HG02981 (cell line): ENCODE data around the gene GAS5.
"Not testable (repeated sequence)": the region's sequence is repeated elsewhere in the genome, so short reads cannot be mapped to it uniquely, and the experiment has no call there.

Source experiments
- ATAC-seq: cut with Tn5 transposase; IDR thresholded peaks from one replicate; pipeline ENCODE4 v1.9.1; 2021; ENCODE audit warnings: mild to moderate bottlenecking, moderate library complexity; ENCODE audit not compliant: unreplicated experiment

The GAS5 gene

DNA sequence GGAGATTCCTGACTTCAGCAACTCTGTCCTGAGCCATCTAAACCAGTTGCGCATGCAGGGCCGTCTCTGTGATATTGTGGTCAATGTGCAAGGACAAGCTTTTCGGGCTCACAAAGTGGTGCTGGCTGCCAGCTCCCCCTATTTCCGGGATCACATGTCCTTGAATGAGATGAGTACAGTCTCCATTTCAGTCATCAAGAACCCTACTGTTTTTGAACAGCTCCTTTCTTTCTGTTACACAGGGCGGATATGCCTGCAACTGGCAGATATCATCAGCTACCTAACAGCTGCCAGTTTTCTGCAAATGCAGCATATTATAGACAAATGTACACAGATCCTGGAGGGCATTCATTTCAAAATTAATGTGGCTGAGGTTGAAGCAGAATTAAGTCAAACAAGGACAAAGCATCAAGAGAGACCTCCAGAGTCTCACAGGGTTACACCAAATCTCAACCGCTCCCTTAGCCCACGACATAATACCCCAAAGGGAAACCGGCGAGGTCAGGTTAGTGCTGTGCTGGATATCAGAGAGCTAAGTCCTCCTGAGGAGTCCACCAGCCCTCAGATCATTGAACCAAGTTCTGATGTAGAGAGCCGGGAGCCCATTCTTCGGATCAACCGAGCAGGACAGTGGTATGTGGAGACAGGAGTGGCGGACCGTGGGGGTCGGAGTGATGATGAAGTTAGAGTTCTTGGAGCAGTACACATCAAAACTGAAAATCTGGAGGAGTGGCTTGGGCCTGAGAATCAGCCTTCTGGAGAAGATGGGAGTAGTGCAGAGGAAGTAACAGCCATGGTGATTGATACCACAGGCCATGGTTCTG lies 2.7 kb upstream of the GAS5 start:
- ATAC-seq: no peak

GRCh38 chr1:173869021-173869359 lies 1.2 kb upstream of the GAS5 start:
- ATAC-seq: no peak

GRCh38 chr1:173868266-173869020 lies 654 bp upstream of the GAS5 start, which contains the start of gene ZBTB37:
TSS of gene ZBTB37 (plus strand) at chr1:173868380. CDS start at chr1:173870226, 1,846 bp downstream.
- ATAC-seq: peak; percentile 56

- ATAC-seq: no peak
Observed at GRCh38 chr1:173867141-173867752, 542 bp downstream of the GAS5 start.

DNA sequence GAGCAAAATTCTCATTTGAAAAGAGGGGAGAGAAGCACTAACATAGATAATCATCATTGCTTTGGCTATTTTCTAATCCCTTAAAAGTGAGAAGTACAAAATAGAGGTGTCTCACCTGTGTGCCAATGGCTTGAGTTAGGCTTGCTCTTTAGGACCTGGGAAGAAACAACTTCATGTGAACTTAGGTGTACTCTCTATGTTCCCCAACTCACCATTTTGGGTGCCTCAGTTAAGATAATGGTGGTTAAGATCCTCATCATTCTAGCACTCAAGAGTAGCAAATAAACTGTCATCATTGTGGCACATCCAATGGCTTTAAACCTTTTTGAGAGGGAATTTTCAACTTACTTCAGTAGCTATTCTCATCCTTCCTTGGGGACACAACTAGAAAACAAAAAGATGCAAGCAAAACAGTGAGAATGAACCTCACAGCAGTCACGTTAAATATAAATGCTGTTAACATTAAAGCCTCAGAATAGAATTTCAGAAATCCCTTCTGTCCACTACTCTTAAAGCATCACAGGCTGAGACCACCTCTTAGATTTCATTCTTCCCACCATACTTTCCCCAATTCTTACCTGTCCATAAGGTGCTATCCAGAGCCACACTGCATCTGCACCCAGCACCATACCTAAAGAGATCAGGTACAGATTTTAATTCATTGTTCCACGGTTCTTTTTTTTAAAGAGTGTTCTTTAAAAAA lies 1.2 kb downstream of the GAS5 start:
- ATAC-seq: no peak

- no peak for ATAC-seq
Observed at GRCh38 chr1:173865468-173866164, 2.2 kb downstream of the GAS5 start.

DNA sequence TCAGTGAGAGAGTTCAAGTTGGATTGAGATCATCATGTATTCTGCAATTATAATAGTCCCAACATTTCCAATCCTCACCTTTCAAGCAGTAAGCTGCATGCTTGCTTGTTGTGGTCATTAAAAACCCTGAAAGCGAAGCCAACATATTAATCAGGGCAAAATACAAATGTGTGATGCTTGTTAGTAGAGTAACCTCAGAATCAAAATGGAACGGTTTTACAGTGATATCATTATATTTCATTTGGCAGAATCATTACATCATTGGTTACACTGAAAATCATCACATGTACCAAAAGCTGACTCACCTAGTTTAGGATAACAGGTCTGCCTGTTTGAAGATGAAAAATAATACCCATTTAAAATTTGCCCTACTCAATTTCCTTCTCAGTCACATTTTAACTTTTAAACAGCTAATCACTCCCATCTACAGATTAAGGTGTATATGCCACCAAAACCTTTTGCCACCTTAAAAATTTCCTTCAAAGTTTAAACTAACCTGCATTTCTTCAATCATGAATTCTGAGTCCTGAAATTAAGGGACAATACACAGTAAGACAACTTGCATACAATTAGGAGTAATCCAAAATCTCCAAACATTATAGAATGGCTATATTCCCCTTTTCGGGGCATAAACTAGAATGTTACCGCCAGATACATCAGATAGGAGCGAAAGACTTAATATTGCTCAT lies 3.5 kb downstream of the GAS5 start:
- no peak for ATAC-seq

DNA sequence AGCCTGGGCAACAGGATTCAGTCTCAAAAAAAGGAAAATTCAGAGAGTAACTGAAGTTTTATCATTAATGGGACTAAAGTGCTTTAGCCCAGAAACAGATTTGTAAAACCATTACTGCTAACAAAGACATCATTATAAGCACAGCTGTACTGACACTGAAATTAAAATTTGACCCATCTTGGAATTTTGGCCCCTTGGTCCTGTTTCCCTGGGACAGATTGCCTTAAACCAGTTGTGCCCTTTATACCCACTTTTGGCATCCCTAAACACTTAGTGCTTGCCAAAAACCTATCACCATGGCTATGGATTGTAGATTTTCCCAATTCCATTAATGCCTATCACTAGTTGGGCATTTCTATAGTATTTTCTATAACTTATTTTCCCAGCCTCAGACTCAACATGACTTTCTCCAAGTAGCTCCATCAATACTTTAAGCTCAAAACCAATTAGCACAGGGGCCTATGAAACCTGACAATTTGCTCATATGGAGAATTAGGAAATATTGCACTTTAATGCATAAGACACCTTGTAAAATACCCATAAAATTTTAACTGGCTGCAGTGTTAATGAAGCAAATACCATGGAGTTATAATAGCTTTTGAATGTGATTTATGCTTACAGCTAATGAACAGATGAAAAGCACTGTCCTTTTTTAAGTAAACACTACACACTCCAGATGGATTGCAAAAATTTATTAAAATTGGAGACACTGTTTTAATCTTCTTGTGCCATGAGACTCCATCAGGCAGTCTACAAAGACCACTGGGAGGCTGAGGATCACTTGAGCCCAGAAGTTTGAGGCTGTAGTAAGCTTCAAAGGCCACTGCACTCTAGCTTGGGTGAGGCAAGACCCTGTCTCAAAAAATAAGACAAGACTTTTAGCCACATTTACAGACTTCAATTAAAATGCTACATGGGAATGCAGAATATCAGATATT lies 4.3 kb downstream of the GAS5 start:
- ATAC-seq: no peak

GRCh38 chr1:173862769-173863223 lies 5.0 kb downstream of the GAS5 start:
- ATAC-seq: no peak

GRCh38 chr1:173862146-173862768 lies 5.5 kb downstream of the GAS5 start:
- not testable (repeated sequence) for ATAC-seq

DNA sequence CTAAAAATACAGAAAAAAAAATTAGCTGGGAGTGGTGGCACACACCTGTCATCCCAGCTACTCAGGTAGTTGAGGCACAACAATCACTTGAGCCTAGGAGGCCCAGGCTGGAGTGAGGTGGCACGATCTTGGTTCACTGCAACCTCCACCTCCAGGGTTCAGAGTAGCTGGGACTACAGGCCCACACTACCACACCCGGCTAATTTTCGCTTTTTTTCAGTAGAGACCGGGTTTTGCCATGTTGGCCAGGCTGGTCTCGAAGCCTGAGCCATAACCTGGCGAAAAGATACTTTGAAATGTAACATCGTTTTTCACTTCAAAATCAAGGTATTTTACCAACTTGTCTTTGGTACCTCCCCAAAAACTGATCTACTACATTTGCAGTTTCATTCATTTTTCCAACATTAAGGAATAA lies 6.1 kb downstream of the GAS5 start:
- no peak for ATAC-seq

DNA sequence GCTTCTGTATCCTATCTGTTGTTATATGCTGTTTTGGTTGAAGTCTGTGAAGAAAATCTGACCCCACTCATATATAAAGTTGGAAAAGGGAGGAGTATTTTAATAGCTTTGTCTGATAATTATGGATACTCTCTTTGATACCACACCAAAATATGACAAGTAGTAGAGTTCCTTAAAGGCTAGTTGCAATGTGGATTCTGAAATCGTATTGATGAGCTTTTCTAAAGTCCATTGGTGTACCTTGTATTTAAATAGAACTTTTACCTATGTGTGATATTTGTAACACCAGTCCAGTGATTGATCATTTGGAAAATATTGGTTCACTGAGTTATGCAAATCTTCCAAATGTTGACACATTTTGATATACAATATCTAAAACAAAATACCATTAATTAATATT lies 7.7 kb downstream of the GAS5 start:
- no peak for ATAC-seq

DNA sequence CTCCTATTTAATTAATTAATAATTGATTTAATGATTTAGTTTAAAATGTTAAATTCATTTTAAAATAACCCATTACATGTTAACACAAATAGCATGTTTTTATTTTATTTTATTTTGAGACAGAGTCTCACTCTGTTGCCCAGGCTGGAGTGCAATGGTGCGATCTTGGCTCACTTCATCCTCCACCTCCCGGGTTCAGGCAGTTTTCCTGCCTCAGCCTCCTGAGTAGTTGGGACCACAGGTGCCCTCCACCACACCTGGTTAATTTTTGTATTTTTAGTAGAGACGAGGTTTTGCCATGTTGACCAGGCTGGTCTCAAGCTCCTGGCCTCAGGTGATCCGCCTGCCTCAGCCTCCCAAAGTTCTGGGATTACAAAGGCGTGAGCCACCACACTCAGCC lies 8.2 kb downstream of the GAS5 start:
- ATAC-seq: not testable (repeated sequence)

DNA sequence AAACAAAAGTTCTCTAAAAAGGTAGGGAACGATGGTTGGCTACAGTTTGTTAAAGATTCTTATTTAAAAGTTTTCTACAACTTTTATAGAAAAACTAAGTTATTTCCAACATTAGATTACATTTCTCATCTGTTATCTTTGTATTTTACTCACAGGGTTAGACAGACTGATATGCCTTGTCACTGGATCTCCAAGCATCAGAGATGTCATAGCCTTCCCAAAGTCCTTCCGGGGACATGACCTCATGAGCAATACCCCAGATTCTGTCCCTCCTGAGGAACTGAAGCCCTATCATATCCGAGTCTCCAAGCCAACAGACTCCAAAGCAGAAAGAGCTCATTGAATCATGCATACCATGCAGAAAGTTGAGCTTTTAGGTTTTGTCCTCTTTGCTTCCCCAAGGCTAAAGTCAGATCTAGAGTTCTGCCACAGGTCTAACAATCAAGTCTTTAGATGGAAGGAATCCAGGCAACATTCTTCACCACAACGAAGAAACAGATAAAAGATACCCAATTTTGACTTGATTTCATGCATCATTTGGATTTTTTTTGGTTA lies 10.3 kb downstream of the GAS5 start:
- ATAC-seq: no peak

- no peak for ATAC-seq
Observed at GRCh38 chr1:173856903-173857302, 10.9 kb downstream of the GAS5 start.

GRCh38 chr1:173856014-173856413 lies 11.8 kb downstream of the GAS5 start:
- no peak for ATAC-seq

DNA sequence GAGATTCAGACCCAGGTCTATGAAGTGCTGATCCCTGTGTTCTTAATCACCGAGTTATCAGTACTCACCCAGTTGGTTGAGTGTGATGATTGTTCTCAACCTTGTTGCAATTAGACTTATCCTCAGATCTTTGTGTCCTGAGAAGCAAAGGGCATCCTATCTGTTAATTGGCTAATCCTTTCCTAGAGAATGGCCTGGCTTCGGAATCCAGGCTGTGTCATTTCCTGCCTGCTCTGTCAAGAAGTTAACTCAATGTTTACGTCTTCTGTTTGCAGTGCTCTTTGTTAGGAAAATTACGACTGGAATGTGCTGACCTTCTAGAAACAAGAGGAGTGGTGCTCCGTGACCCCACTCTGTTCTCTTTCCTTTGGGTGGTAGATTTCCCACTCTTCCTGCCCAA lies 14.7 kb downstream of the GAS5 start:
- ATAC-seq: no peak

DNA sequence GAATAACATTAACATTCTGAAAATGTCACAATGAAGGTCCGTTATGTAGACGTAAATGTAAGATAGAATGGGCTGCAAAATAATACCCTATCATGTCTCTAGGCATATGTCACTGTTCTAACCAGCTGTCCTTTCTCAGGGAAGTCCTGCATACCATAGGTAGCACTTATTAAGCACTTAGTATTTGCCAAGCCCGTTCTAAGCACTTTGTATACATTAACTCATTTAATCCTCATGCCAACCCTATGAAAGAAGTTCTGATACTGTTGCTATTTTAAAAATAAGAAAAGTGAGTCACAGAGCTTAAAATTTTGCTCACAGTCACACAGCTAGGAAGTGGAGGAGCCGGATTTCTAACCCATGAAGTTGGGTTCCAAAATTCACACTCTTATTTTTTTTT lies 15.7 kb downstream of the GAS5 start:
- ATAC-seq: no peak
